Measurements from ENCODE around the gene PRDM10.

DNA sequence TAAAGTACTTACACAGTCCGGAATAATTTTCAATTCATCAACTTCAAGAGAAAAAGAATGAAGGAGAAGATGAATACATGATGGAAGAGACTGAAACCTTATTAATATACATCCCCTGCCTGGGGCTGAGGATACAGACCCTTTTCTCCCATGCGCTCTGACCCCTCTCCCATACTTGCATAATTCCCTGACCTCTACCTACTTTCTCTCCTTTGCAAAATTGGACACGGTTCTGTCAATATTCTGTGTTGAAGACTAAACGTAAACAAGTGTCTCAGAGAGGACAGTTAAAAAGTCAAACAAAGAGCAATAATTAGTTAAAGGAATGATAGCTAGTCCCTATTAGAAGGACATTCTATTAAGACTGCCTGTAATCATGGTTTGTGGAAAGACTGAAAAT is 7.5 kb downstream of the PRDM10 start:
- TF ChIP-seq, protein P1, sequence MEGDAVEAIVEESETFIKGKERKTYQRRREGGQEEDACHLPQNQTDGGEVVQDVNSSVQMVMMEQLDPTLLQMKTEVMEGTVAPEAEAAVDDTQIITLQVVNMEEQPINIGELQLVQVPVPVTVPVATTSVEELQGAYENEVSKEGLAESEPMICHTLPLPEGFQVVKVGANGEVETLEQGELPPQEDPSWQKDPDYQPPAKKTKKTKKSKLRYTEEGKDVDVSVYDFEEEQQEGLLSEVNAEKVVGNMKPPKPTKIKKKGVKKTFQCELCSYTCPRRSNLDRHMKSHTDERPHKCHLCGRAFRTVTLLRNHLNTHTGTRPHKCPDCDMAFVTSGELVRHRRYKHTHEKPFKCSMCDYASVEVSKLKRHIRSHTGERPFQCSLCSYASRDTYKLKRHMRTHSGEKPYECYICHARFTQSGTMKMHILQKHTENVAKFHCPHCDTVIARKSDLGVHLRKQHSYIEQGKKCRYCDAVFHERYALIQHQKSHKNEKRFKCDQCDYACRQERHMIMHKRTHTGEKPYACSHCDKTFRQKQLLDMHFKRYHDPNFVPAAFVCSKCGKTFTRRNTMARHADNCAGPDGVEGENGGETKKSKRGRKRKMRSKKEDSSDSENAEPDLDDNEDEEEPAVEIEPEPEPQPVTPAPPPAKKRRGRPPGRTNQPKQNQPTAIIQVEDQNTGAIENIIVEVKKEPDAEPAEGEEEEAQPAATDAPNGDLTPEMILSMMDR (IDR thresholded peaks at IDR 0.05; ENCODE audit: low read depth, low read length): no peak
- no peak for TF ChIP-seq EZH2phosphoT487 (IDR thresholded peaks at IDR 0.05; ENCODE audit: low read depth)
